Gastroesophageal sphincter (tissue), 4 donors: ENCODE data around the gene PLCL1. TPM values are rescaled to one million over a fixed set of nuclear protein-coding genes. Genes with fewer than 3 reads are reported as not detected.

Experiments
- ATAC-seq: fragments of 150-250 bp; one replicate; pipeline ENCODE4 v1.9.1; 2016; ENCODE audit warnings: mild to moderate bottlenecking, moderate library complexity
- H3K27ac ChIP-seq, 4 donors: fragments of 200-600 bp; sonication (generic) in 3 of 4; 1 replicate in 3 of 4; 2 replicates in 1 of 4; pipeline ENCODE4 v1.5.1; 2016 to 2019
- H3K27me3 ChIP-seq: fragments of 200-600 bp; sonication (generic); one replicate; pipeline ENCODE4 v1.5.1; 2019
- H3K36me3 ChIP-seq, 2 donors: fragments of 200-600 bp; sonication (generic); one replicate each; pipeline ENCODE4 v1.5.1; 2019; ENCODE audit warnings: control low read depth in 1 of 2
- H3K4me1 ChIP-seq, 3 donors: fragments of 200-600 bp; sonication (generic); 1 replicate in 2 of 3; 2 replicates in 1 of 3; pipeline ENCODE4 v1.5.1; 2016 to 2019; ENCODE audit warnings: control low read depth in 2 of 3
- H3K4me3 ChIP-seq, 2 donors: fragments of 200-600 bp; sonication (generic); one replicate each; pipeline ENCODE4 v1.5.1; 2019; ENCODE audit warnings: mild to moderate bottlenecking in 1 of 2, moderate library complexity in 1 of 2
- H3K9me3 ChIP-seq, 3 donors: fragments of 200-600 bp; sonication (generic); one replicate each; pipeline ENCODE4 v1.5.1; 2017 to 2019; ENCODE audit warnings: control low read depth in 2 of 3
- CTCF ChIP-seq, 4 experiments: fragments of 200-600 bp in 2 of 4; fragments of 450-650 bp in 2 of 4; sonication (generic) in 1 of 4; IDR thresholded peaks; one replicate each; pipeline ENCODE4 v1.5.1; 2017 to 2019; ENCODE audit warnings: antibody characterized with exemption in 4 of 4, mild to moderate bottlenecking in 2 of 4, moderate library complexity in 2 of 4
- EP300 ChIP-seq: sonication (generic); formaldehyde crosslinking; IDR thresholded peaks from one replicate; pipeline ENCODE4 v1.6.1; 2017; ENCODE audit warnings: antibody characterized with exemption, mild to moderate bottlenecking
- POLR2A ChIP-seq, 2 donors: fragments of 450-650 bp; IDR thresholded peaks; one replicate each; pipeline ENCODE4 v1.6.1; 2017; ENCODE audit warnings: antibody characterized with exemption in 2 of 2, mild to moderate bottlenecking in 2 of 2, moderate library complexity in 1 of 2
- POLR2AphosphoS5 ChIP-seq: sonication (generic); formaldehyde crosslinking; IDR thresholded peaks from one replicate; pipeline ENCODE4 v1.6.1; 2017; ENCODE audit warnings: antibody characterized with exemption
- WGBS, 2 donors: methylation state at CpG; one replicate each; pipeline ENCODE4 v1.1.5; 2018; ENCODE audit warnings: low coverage in 1 of 2; 5-methylcytosine and 5-hydroxymethylcytosine counted together
- total RNA-seq, 4 donors: library from RNA; depleted of rRNA; stranded (reverse); fragments of >200 nt; gene quantifications; one replicate each; pipeline ENCODE4 v1.1.0, GENCODE V29; 2016

Gene PLCL1
- total RNA-seq, 4 donors from 2014 or later = 23.4 to 89.2 (median 47.4) TPM

DNA sequence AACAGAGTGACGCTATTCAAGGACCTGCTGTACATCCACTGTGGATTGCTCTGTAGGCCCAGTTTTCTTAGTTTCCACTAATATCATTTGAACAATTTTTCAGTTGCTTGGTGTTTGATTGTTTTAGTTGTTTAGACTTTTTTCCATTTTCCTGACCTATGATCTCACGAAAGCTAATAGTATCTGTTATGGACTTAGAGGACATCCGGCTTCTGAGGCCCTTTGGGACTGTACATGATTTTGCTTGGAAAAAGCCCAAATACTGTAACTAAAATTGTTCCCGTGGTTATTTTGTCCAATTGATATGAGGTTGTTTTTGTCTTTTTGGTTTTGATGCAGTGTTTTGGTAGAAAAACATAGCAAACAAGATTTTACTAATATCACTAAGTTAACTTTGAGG, 174.6 kb downstream of the PLCL1 start:
- H3K27ac ChIP-seq = no peak overlapping the region
- no peaks in the 10 kb centered on the region for H3K36me3 ChIP-seq
- H3K27me3 ChIP-seq = no peaks in the 10 kb centered on the region
- ATAC-seq = no peak
- peaks cover 0 to 5% (median 0%) of the 10 kb centered on the region in 3 donors for H3K4me1 ChIP-seq
- no peaks in the 10 kb centered on the region for H3K9me3 ChIP-seq
- whole genome bisulfite sequencing, 2 donors = 66 to 83% methylated on average over 3 to 4 of the region's 4 CpGs
- no peak overlapping the region for H3K4me3 ChIP-seq
- TF ChIP-seq POLR2AphosphoS5 (no peak), EP300 (no peak), CTCF (IDR thresholded peaks at IDR 0.05) (no peak), POLR2A (IDR thresholded peaks at IDR 0.05) (no peak)

DNA sequence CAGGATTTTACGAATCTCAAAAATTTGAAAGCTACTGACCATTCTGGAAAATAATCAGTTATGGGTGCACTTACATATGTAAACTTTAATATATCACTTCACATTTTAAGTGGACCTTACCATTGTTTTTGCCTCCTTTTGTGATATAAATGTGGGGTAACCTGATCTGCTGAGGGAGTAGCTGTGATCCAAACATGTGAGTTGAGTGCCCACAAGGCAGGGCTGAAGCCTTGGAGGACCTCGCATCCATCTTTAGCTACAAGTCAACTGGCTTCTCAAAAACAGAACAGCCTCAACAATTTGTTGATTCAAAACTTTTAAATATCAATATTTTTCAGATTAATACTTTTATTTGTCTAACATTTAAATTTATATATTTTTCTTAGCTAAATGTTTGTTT, 178.2 kb downstream of the PLCL1 start:
- Histone ChIP-seq H3K4me1 (peaks cover 3 to 32% (median 4%) of the 10 kb centered on the region in 3 donors), H3K36me3 (no peaks in the 10 kb centered on the region), H3K27ac (no peak overlapping the region), H3K4me3 (no peak overlapping the region), H3K27me3 (no peaks in the 10 kb centered on the region), H3K9me3 (no peaks in the 10 kb centered on the region)
- 70 to 95% methylated on average over 2 of the region's 2 CpGs for WGBS, 2 donors
- no peak for ATAC-seq
- TF ChIP-seq POLR2AphosphoS5 (no peak), EP300 (no peak), POLR2A (IDR thresholded peaks at IDR 0.05) (no peak), CTCF (IDR thresholded peaks at IDR 0.05) (no peak)

- 96% methylated on average over 2 of the region's 2 CpGs; no CpG with 5 or more reads in 1 of the 2 donors for WGBS, 2 donors
Measured at GRCh38 chr2:197985029-197985638, 180.7 kb downstream of the PLCL1 start.

DNA sequence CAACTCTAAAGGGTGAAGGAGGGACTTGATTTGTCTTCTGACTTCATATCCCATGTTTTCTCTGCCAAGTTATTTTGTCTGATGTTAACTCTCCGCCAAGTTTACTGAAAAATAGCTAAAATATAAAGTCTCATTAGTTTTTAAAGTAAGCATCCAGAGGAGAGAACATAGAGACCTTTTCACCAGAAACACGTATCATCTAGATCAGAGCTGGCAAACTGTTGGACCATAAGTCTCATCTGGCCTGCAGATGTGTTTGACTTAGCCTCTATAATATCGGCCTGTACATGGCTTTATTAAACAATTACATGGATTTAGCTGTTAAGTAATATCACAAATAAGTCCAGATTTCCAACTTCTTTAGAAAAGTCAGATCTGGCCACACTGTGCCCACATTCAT, 182.6 kb downstream of the PLCL1 start:
- no peak overlapping the region for H3K27ac ChIP-seq
- no peaks in the 10 kb centered on the region for H3K9me3 ChIP-seq
- H3K4me3 ChIP-seq = no peak overlapping the region
- TF ChIP-seq POLR2AphosphoS5 = no peak
- no peak for TF ChIP-seq CTCF (IDR thresholded peaks at IDR 0.05)
- no peak for TF ChIP-seq POLR2A (IDR thresholded peaks at IDR 0.05)
- TF ChIP-seq EP300 = no peak
- no peak for ATAC-seq
- no peaks in the 10 kb centered on the region for H3K27me3 ChIP-seq
- H3K4me1 ChIP-seq = peaks cover 3 to 34% (median 4%) of the 10 kb centered on the region in 3 donors
- no peaks in the 10 kb centered on the region for H3K36me3 ChIP-seq
- 30 to 38% methylated on average over 3 of the region's 3 CpGs for WGBS, 2 donors

More at GRCh38 chr2:197985029-197985638, 180.7 kb downstream of the PLCL1 start:
- H3K27me3 ChIP-seq = no peaks in the 10 kb centered on the region
- H3K4me3 ChIP-seq = no peak overlapping the region
- TF ChIP-seq POLR2AphosphoS5 (no peak), CTCF (IDR thresholded peaks at IDR 0.05) (no peak), EP300 (no peak), POLR2A (IDR thresholded peaks at IDR 0.05) (no peak)
- H3K27ac ChIP-seq = no peak overlapping the region
- H3K4me1 ChIP-seq = peaks cover 3 to 34% (median 4%) of the 10 kb centered on the region in 3 donors
- H3K36me3 ChIP-seq = no peaks in the 10 kb centered on the region
- H3K9me3 ChIP-seq = no peaks in the 10 kb centered on the region
- ATAC-seq = no peak

GRCh38 chr2:197990356-197990755, 186.0 kb downstream of the PLCL1 start:
- no peak overlapping the region for H3K27ac ChIP-seq
- ATAC-seq = no peak
- peaks cover 0 to 26% (median 0%) of the 10 kb centered on the region in 3 donors for H3K4me1 ChIP-seq
- no peaks in the 10 kb centered on the region for H3K9me3 ChIP-seq
- H3K4me3 ChIP-seq = no peak overlapping the region
- no peak for TF ChIP-seq CTCF (IDR thresholded peaks at IDR 0.05)
- TF ChIP-seq POLR2A (IDR thresholded peaks at IDR 0.05) = no peak
- no peaks in the 10 kb centered on the region for H3K27me3 ChIP-seq
- no peaks in the 10 kb centered on the region for H3K36me3 ChIP-seq
- WGBS, 2 donors = 100% methylated on average over 2 of the region's 2 CpGs; no CpG with 5 or more reads in 1 of the 2 donors
